IgD-negative memory B cell (primary cell): ENCODE results near the gene NCF2. TPM values are rescaled to one million over a fixed set of nuclear protein-coding genes. Genes with fewer than 3 reads are reported as not detected.

Experiments used
- H3K27ac Mint-ChIP-seq, 3 donors: one replicate each; pipeline ENCODE4 v1.8.0; 2020 to 2022; ENCODE audit warnings: mild to moderate bottlenecking in 3 of 3, mixed read lengths in 3 of 3, moderate library complexity in 1 of 3
- H3K27me3 Mint-ChIP-seq: one replicate; pipeline ENCODE4 v1.8.0; 2021; ENCODE audit warnings: mixed read lengths
- H3K36me3 Mint-ChIP-seq: one replicate; pipeline ENCODE4 v1.8.0; 2020; ENCODE audit warnings: mild to moderate bottlenecking, mixed read lengths
- H3K4me1 Mint-ChIP-seq, 3 donors: one replicate each; pipeline ENCODE4 v1.8.0; 2020 to 2022; ENCODE audit warnings: mixed read lengths in 3 of 3, mild to moderate bottlenecking in 1 of 3
- H3K4me3 Mint-ChIP-seq, 4 donors: one replicate each; pipeline ENCODE4 v1.8.0; 2020 to 2022; ENCODE audit warnings: mild to moderate bottlenecking in 4 of 4, mixed read lengths in 4 of 4, moderate library complexity in 3 of 4
- H3K9me3 Mint-ChIP-seq, 3 donors: one replicate each; pipeline ENCODE4 v1.8.0; 2020 to 2021; ENCODE audit warnings: mixed read lengths in 3 of 3, mild to moderate bottlenecking in 1 of 3
- polyA plus RNA-seq: library from polyadenylated mRNA; unstranded; fragments of 300-500 nt; fragmentation: Illumina TruSeq; gene quantifications from one replicate; pipeline ENCODE4 v1.2.3, GENCODE V29; 2021

The NCF2 gene
- polyA plus RNA-seq, 1 donor from 2014 or later = 18.1 TPM

GRCh38 chr1:183583466-183583865 is 6.8 kb downstream of the NCF2 start:
- Mint-ChIP-seq H3K36me3 (peaks cover 3% of the 10 kb centered on the region), H3K4me1 (peaks cover 19 to 20% (median 20%) of the 10 kb centered on the region in 3 donors), H3K9me3 (no peaks in the 10 kb centered on the region), H3K27ac (peak overlapping the region in 1 of 3 donors; percentile 16), H3K4me3 (no peak overlapping the region), H3K27me3 (no peaks in the 10 kb centered on the region)

- H3K4me3 Mint-ChIP-seq = peak overlapping the region in 1 of 4 donors; percentile 12
- H3K9me3 Mint-ChIP-seq = no peaks in the 10 kb centered on the region
- peaks cover 3% of the 10 kb centered on the region for H3K36me3 Mint-ChIP-seq
- H3K27me3 Mint-ChIP-seq = no peaks in the 10 kb centered on the region
- H3K4me1 Mint-ChIP-seq = peaks cover 16 to 20% (median 16%) of the 10 kb centered on the region in 3 donors
- no peak overlapping the region for H3K27ac Mint-ChIP-seq
These were observed 8.1 kb downstream of the NCF2 start for GRCh38 chr1:183582021-183582713.

GRCh38 chr1:183580281-183580682 is 10.0 kb downstream of the NCF2 start:
- peaks cover 11% of the 10 kb centered on the region for H3K36me3 Mint-ChIP-seq
- peak overlapping the region in 3 of 4 donors; percentile 10 to 87 (median 55) for H3K4me3 Mint-ChIP-seq

GRCh38 chr1:183578856-183579255 is 11.4 kb downstream of the NCF2 start:
- Mint-ChIP-seq H3K4me1 (peaks cover 10 to 14% (median 12%) of the 10 kb centered on the region in 3 donors), H3K27me3 (no peaks in the 10 kb centered on the region), H3K9me3 (no peaks in the 10 kb centered on the region), H3K36me3 (peaks cover 11% of the 10 kb centered on the region), H3K4me3 (no peak overlapping the region), H3K27ac (no peak overlapping the region)

More at GRCh38 chr1:183580281-183580682, 10.0 kb downstream of the NCF2 start:
- no peaks in the 10 kb centered on the region for H3K27me3 Mint-ChIP-seq
- H3K9me3 Mint-ChIP-seq = no peaks in the 10 kb centered on the region
- H3K27ac Mint-ChIP-seq = peak overlapping the region; percentile 28 to 89 (median 63)
- H3K4me1 Mint-ChIP-seq = peaks cover 16 to 20% (median 16%) of the 10 kb centered on the region in 3 donors

GRCh38 chr1:183577897-183578465 is 12.3 kb downstream of the NCF2 start:
- Mint-ChIP-seq H3K36me3 (peaks cover 11% of the 10 kb centered on the region), H3K27me3 (no peaks in the 10 kb centered on the region), H3K4me3 (peak overlapping the region in 1 of 4 donors; percentile 44), H3K27ac (peak overlapping the region in 1 of 3 donors; percentile 47), H3K4me1 (peaks cover 9 to 12% (median 10%) of the 10 kb centered on the region in 3 donors), H3K9me3 (no peaks in the 10 kb centered on the region)

GRCh38 chr1:183576537-183576936 is 13.7 kb downstream of the NCF2 start:
- Mint-ChIP-seq H3K27me3 (no peaks in the 10 kb centered on the region), H3K27ac (no peak overlapping the region), H3K9me3 (no peaks in the 10 kb centered on the region), H3K4me1 (peaks cover 9 to 11% (median 9%) of the 10 kb centered on the region in 3 donors), H3K4me3 (no peak overlapping the region), H3K36me3 (peaks cover 13% of the 10 kb centered on the region)

GRCh38 chr1:183575606-183576005 is 14.7 kb downstream of the NCF2 start:
- peaks cover 13% of the 10 kb centered on the region for H3K36me3 Mint-ChIP-seq
- no peak overlapping the region for H3K27ac Mint-ChIP-seq
- no peaks in the 10 kb centered on the region for H3K9me3 Mint-ChIP-seq
- H3K4me1 Mint-ChIP-seq = peaks cover 8 to 9% (median 9%) of the 10 kb centered on the region in 3 donors
- H3K4me3 Mint-ChIP-seq = no peak overlapping the region
- H3K27me3 Mint-ChIP-seq = no peaks in the 10 kb centered on the region

GRCh38 chr1:183572721-183573120 is 17.5 kb downstream of the NCF2 start:
- no peaks in the 10 kb centered on the region for H3K9me3 Mint-ChIP-seq
- H3K4me1 Mint-ChIP-seq = peaks cover 3 to 12% (median 11%) of the 10 kb centered on the region in 3 donors
- no peaks in the 10 kb centered on the region for H3K27me3 Mint-ChIP-seq
- H3K36me3 Mint-ChIP-seq = peaks cover 13% of the 10 kb centered on the region
- no peak overlapping the region for H3K4me3 Mint-ChIP-seq
- no peak overlapping the region for H3K27ac Mint-ChIP-seq

- Mint-ChIP-seq H3K27me3 (no peaks in the 10 kb centered on the region), H3K9me3 (no peaks in the 10 kb centered on the region), H3K4me1 (peaks cover 13 to 21% (median 18%) of the 10 kb centered on the region in 3 donors), H3K27ac (no peak overlapping the region), H3K36me3 (peaks cover 13% of the 10 kb centered on the region), H3K4me3 (no peak overlapping the region)
These were observed 18.5 kb downstream of the NCF2 start for GRCh38 chr1:183571678-183572268.

- Mint-ChIP-seq H3K4me3 (no peak overlapping the region), H3K4me1 (peaks cover 14 to 23% (median 18%) of the 10 kb centered on the region in 3 donors), H3K27me3 (no peaks in the 10 kb centered on the region), H3K27ac (peak overlapping the region in 1 of 3 donors; percentile 96), H3K9me3 (no peaks in the 10 kb centered on the region), H3K36me3 (peaks cover 6% of the 10 kb centered on the region)
These were observed 19.8 kb downstream of the NCF2 start for GRCh38 chr1:183570451-183570850.

GRCh38 chr1:183569801-183570200 is 20.5 kb downstream of the NCF2 start:
- Mint-ChIP-seq H3K9me3 (no peaks in the 10 kb centered on the region), H3K27me3 (no peaks in the 10 kb centered on the region), H3K27ac (peak overlapping the region in 2 of 3 donors; percentile 39 to 96), H3K4me1 (peaks cover 14 to 23% (median 18%) of the 10 kb centered on the region in 3 donors), H3K36me3 (peaks cover 6% of the 10 kb centered on the region), H3K4me3 (peak overlapping the region in 1 of 4 donors; percentile 19)

- H3K4me1 Mint-ChIP-seq = peaks cover 14 to 23% (median 18%) of the 10 kb centered on the region in 3 donors
- H3K4me3 Mint-ChIP-seq = peak overlapping the region in 2 of 4 donors; percentile 5 to 18
- H3K27me3 Mint-ChIP-seq = no peaks in the 10 kb centered on the region
- peak overlapping the region in 2 of 3 donors; percentile 38 to 48 for H3K27ac Mint-ChIP-seq
- H3K9me3 Mint-ChIP-seq = no peaks in the 10 kb centered on the region
- H3K36me3 Mint-ChIP-seq = peaks cover 4% of the 10 kb centered on the region
These were observed 21.1 kb downstream of the NCF2 start for GRCh38 chr1:183569141-183569540.

- Mint-ChIP-seq H3K36me3 (peaks cover 4% of the 10 kb centered on the region), H3K27me3 (no peaks in the 10 kb centered on the region), H3K27ac (peak overlapping the region in 2 of 3 donors; percentile 38 to 74), H3K9me3 (no peaks in the 10 kb centered on the region), H3K4me1 (peaks cover 14 to 23% (median 18%) of the 10 kb centered on the region in 3 donors), H3K4me3 (peak overlapping the region in 2 of 4 donors; percentile 18 to 54)
These were observed 21.9 kb downstream of the NCF2 start for GRCh38 chr1:183568176-183569021.

- H3K27me3 Mint-ChIP-seq = no peaks in the 10 kb centered on the region
- H3K36me3 Mint-ChIP-seq = peaks cover 4% of the 10 kb centered on the region
- no peaks in the 10 kb centered on the region for H3K9me3 Mint-ChIP-seq
- peak overlapping the region in 2 of 4 donors; percentile 74 to 79 for H3K4me3 Mint-ChIP-seq
- peak overlapping the region in 2 of 3 donors; percentile 74 to 95 for H3K27ac Mint-ChIP-seq
- H3K4me1 Mint-ChIP-seq = peaks cover 14 to 23% (median 18%) of the 10 kb centered on the region in 3 donors
These were observed 22.7 kb downstream of the NCF2 start for GRCh38 chr1:183567584-183567983.
